ENCODE measurements around the gene CNIH2.

DNA sequence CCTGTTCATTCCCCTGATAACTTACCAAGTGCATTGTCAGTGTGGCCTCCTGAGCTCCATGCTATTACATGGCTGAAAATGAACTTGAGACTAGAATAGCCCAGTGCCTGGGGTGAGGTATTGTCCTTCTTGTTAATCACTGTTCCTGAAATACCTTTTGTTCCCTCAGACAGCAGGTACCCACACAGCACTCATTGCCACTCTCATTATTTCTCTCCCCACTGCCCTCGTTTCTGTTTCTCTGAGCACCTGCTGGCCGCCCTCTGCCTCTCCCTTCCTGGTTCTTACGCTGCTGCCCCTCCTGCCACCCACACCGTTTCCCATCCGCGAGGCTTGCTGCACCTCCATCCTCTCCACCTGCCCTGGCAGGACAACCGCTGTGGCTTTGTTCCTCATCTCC is 46.4 kb upstream of the CNIH2 start:
- TF ChIP-seq, protein P1, sequence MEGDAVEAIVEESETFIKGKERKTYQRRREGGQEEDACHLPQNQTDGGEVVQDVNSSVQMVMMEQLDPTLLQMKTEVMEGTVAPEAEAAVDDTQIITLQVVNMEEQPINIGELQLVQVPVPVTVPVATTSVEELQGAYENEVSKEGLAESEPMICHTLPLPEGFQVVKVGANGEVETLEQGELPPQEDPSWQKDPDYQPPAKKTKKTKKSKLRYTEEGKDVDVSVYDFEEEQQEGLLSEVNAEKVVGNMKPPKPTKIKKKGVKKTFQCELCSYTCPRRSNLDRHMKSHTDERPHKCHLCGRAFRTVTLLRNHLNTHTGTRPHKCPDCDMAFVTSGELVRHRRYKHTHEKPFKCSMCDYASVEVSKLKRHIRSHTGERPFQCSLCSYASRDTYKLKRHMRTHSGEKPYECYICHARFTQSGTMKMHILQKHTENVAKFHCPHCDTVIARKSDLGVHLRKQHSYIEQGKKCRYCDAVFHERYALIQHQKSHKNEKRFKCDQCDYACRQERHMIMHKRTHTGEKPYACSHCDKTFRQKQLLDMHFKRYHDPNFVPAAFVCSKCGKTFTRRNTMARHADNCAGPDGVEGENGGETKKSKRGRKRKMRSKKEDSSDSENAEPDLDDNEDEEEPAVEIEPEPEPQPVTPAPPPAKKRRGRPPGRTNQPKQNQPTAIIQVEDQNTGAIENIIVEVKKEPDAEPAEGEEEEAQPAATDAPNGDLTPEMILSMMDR (IDR thresholded peaks at IDR 0.05; ENCODE audit: poor library complexity, severe bottlenecking) = no peak
- TF ChIP-seq EZH2 (IDR thresholded peaks at IDR 0.05; ENCODE audit: borderline replicate concordance, insufficient read depth, low read length, poor library complexity, severe bottlenecking) (no peak), RAD21 (conservative IDR thresholded peaks at IDR 0.05) (no peak), SMC3 (conservative IDR thresholded peaks at IDR 0.05; ENCODE audit: poor library complexity) (no peak), POLR2AphosphoS5 (IDR thresholded peaks at IDR 0.05) (no peak)

Data from neural cell (in vitro differentiated cells).